ENCODE data around the gene DNTTIP2. TPM values are rescaled to one million over a fixed set of nuclear protein-coding genes. Genes with fewer than 3 reads are reported as not detected.
A peak's percentile ranks its signal among the peaks of the same experiment; 100 is the strongest.
"Not testable (repeated sequence)": the region's sequence is repeated elsewhere in the genome, so short reads cannot be mapped to it uniquely, and the experiment has no call there.

The DNTTIP2 gene
- total RNA-seq, 1 donor from 2014 or later, result 41.3 TPM

DNA sequence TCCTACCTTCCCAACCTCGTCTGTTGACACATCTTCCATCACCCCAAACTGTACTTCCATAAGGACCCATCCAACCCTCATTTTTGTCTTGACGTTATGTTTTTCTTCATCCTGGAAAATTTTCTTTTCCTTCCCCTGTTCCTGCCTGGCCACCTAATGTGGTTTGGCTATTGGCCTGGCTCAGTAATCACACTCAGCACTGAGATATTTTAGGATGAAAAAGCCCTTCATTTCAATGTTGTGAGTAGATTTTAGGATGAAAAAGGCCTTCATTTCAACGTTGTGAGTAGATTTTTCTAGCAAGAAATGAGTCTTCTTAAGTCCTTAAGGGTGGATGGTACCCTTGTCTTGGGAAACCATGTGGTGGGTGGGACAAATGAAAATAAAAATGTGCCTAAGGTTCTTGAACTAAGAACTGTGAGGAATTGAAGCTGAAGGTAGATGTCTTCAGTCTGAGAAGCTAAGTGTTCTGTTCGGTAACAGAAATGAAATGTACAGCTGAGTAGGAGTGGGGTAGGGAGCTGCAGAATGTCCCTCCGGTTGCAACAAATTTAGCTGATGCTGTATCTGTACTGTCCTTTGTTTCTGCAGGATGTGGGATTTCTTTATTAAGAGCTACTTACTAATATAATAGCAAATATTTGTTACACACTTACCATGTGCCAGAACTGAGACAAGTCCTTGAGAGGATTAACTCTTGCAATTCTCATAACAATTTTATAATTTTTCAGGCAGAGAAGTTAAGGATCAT, 36.1 kb downstream of the DNTTIP2 start:
- DNase-seq (ENCODE audit: low read depth), result no peak

DNA sequence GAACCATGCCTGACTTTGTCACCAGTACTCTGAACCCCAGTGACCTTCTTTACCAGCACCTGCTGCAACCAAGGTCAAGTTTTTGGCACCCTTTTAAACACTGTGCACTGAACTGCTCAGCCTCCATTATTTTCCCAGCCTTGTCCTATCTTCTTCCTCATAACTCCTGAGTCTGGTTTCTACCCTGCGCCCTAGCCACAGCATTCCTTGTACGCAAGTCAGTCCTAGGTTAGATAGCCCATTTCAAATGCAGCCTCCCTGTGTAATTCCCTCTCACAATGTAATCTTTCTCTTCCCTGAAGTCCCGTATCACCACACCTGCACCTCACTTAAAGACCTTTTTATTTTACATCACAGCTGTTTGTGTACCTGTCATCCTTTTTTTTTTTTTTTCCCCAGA, 37.2 kb downstream of the DNTTIP2 start:
- DNase-seq (ENCODE audit: low read depth), result no peak

DNA sequence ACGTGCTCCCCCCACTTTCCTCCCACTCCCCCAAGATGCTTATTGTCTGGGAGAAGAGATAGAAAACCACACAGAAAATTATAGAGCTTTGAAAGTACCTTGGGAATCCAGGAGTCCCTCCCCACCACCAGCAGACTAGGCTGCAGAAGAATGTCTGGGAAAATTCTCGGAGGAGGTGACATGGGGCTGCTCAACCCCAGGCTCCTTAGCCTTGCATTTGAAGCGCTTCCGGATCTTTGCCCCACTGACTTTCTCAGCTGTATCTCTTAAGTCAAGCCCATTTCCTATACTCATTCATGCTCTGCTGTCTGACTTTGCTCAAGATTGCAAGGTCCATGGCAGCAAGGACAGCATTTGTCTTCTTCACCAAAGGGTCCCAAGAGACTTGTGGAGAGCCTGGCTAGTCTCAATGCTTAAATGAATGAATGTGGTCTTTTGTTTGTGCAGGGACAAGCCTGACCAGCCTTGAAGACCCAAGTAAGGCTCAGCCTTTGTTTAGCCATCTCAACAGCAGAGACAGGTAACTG, 38.0 kb downstream of the DNTTIP2 start:
- DNase-seq (ENCODE audit: low read depth), result no peak

DNA sequence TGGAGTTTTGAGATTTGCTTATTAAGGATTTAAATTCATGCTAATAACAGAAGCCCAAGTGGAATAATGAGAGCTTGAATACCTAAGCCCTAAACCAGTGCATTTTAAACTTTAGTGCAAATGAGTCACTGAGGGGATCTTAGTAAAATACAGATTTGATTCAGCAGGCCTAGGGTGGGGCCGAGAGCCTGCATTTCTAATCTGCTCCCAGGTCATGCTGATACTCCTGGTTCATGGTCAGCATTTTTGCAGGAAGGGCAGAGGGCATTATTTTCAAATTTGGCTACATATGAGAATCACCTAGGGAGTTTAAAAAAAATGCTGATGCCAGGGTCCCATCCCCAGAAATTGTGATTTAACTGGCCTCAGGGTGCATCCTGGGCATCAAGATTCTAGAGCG, 39.3 kb downstream of the DNTTIP2 start:
- DNase-seq (ENCODE audit: low read depth), result no peak

DNA sequence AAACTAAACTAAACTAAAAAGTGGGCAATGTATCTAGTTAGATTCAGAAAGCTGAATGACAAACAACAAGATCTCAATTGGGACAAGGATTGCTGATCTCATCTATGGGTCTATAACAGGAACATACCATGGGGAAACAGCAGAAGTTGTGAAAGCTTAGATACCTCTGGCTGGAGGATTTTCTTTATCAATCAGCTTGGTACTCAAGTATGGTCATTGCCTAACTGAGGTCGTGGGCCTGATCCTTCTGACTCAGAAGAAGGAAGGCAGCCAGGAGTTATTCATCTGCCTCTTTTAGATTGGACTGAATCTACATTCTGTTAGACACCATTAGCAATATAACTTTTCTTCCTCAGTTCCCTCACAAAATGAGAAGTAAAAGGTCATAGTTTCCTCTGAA, 39.7 kb downstream of the DNTTIP2 start:
- DNase-seq (ENCODE audit: low read depth), result peak; percentile 36

DNA sequence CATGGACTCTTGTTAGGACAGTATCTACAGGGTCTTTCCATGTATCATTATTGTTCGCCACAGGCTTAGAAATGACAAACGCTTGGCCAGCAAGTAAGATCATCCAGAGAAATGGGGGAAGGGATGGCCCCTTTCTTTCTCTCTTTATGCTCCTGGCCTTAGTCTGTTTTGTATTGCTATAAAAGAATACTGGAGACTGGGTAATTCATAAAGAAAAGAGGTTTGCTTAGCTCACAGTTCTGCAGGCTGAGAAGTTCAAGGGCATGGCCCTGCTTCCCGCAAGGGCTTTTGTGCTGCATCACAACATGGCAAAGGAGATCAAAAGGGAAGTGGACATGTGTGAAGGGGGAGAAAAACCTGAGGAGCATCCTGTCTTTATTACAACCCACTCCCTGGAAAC, 41.0 kb downstream of the DNTTIP2 start:
- DNase-seq (ENCODE audit: low read depth), result no peak

DNA sequence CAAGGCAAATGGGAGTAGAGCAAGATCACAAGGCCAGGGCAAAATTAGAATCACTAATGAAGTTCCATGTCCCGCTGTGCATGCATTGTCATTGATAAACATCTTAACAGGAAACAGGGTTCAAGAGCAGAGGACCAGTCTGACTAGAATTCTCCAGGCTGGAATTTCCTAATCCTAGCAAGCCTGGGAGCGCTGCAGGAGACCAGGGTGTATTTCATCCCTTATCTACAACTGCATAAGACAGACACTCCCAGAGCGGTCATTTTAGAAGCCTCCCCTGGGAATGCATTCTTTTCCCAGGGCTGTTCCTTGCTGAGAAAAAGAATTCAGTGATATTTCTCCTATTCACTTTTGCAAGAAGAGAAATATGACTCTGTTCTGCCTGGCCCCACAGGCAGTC, 45.7 kb downstream of the DNTTIP2 start:
- DNase-seq (ENCODE audit: low read depth), result not testable (repeated sequence)

DNA sequence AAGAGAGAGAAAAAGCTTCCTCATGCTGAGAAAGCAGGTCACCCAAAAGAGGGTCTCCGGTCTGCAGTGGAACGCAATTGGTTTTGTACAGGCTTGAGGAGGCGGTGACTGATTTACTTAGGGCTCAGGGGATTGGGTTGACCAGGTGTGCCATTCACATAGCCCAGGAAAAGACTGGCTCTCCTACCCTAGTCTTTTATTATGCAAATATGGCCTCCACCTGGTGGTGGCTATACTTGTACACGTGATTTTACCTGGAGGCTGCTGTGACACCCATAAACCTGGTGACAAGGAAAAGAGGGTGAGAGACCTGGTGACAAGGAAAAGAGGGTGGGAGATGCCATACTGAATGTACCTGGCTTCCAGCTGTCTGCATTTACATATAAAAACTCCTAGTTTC, 49.9 kb downstream of the DNTTIP2 start:
- no peak for DNase-seq (ENCODE audit: low read depth)

DNA sequence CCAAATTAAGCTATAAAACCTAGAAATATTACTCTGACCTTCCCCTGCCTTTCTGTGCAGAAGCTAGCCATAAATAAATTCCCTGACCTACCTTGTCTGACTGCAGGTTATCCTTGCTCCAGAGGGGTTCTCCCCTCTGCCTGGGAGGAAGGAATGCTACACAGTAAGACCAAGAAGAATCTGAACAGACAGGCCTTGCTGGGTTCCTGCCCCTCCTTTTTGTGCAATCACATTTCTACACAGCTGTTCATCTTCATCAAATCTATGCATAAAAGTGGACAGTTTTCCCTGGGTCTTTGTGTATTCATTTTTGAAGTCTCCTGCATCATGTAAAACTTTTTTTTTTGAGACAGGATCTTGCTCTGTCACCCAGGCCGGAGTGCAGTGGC, 50.6 kb downstream of the DNTTIP2 start:
- peak; percentile 53 for DNase-seq (ENCODE audit: low read depth)

DNA sequence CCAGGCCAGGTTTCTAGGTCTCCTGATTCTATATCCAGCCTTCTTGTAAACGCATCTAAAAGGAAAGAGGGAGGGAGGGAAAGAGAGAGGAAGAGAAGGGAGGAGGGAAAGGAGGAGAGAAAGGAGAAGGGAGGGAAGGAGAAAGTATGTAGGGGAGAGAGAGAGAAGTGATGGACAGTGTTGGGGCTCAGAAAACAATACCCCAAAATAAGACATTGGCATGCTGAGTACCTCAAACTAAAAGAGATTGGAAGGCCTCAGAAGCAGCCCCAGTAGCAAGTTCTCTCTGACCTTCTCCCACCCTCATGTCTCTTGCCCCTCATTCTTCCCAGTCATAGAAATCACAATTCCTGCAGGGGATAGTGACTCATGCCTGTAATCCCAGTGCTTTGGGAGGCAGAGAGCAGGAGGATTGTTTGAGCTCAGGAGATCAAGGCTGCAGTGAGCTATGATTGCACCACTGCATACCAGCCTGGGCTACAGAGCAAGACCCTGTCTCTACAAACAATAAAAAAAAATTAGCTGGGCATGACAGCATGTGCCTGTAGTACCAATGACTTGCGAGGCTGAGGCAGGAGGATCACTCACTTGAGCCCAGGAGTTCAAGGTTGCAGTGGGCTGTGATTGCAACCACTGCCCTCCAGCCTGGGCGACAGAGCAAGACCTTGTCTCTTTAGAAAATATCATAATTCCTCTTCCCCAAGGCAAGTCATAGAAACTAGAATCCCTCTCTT, 51.2 kb downstream of the DNTTIP2 start:
- no peak for DNase-seq (ENCODE audit: low read depth)

DNA sequence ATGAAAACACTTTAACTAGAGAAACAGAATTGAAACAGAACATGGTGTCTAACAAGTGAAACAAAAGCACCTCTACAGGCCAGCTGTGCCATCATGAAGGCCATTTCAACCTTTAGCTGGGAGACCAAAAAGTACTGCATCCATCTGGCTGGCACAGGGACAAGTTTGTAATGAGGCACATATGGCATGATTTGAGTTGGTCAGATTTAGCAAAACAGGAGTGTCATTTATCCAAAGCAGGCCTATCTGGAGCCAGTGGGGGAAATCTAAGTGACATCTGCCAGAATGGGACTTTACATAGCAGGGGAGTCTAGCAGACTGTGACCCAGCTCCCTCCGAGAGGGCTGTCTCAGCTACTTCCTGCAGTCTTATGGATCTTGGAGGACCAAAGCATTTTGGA, 51.9 kb downstream of the DNTTIP2 start:
- DNase-seq (ENCODE audit: low read depth), result peak; percentile 24

DNA sequence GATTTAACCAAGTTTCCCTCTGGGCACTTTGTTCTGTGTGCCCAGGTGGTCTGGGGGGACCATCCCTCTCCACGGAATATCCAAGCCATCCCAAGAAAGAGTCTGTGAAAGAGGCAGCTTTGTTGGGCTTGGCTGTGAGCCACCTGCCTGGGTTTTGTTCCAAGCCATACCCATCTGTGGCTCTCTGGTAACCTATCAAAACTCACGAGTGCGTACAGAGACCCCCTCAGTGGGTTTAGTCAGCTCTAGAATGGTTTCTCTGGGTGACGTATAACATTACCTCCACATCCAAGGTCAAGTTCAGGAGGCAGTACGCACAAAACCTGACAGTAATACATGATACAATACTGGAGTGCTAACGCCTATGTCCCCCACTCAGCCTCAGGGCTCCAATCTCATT, 54.2 kb downstream of the DNTTIP2 start:
- DNase-seq (ENCODE audit: low read depth), result no peak

DNA sequence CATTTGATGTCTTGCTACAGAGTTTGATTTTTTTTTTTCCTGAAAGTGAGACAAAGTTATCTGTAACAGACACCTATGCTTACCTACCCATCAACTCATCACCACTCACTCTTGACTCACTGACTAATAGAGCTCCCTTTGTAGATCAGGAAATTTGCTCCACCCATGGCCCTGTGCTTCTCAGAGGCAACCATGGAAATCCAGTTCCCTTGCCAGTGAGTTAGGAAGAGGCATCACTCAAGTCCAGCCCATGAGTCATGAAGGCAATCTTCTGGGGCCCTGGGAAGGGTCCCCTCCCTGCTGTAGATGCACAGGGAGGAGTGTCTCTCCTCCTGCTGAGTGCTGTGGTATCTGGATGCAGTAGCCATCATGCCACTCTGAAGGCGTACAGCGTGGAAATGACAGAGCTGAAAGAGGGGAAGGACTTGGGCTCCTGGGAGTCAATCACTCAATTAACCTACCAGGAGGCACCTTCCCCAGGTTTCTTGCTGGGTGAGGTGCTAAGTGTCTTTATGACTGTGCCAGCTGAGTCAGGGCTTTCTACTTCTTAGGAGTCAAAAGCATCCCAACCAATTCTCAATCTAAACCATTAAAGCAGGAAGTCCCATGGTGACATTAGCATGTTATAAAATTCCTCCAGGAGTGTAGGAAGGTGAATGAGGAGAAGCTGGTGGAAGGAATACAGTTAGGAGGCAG, 56.1 kb downstream of the DNTTIP2 start:
- DNase-seq (ENCODE audit: low read depth), result no peak

DNA sequence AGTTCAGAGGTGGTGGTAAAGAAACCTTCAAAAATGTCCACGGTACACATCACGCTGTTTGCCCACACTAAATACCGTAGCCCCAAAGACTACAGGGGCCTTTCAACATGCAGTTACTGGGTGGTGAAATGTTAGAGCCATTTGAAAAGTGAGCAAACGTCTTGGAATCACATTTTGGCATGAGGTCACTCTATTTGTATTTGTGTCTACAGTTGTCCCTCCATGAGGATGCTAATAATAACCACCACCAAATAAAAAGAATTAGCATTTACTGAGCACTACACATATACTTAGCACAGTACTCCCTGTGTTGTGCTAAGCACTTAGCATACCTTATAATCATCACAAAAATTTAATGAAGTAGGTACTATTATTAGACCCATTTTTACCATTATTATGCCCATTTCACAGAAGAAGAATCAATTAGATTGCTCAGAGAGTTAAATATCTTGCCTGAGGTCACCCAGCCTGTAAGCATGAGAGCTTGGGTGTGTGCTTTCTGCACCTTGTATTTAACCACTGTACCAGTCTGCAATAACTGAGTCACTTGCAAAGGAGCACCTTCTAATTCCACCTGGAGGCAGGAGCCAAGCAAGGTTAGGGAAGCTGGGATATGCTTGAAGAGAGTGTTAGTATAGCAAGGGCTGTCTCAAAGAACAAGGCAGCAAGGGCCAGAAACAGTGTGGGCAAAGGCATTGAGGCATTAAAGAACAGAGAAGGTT, 57.4 kb downstream of the DNTTIP2 start:
- DNase-seq (ENCODE audit: low read depth), result peak; percentile 65

DNA sequence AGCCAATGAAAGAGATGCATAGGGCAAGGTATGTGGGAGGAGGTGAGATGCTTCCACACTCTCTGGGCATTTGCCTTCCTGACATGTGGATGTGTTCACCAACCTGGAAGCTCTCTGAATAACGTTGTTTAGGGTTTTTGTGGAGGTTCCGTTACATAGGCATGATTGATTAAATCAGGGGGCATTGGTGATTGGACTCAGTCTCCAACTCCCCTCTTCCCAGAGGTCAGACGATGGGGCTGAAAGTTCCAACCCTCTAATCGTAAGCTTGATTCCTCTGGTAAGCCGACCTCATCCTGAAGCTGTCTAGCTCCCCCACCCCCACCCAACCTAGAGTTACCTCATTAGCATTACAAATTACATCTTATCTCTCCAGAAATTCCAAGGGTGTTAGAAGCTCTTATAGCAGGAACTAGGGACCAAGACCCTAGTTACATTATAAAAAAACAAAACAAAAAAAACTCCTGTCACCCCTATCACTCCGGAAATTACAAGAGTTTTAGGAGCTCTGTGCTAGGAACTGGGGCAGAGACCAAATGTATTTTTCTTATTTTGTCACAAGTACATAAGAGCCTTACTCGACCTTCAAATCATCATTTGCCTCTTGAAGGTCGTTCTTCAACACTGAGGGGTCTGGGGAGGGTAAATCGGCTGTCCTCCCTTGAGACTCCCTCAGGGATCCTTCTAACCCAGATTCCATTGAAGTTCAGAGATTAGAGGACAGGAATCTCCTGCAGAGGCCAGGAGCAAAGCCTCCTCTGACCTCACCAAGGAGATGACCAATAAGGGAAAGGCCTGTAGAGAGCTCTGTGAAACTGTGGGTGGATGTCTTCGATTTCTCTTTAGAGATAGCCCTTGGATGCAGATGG, 58.2 kb downstream of the DNTTIP2 start:
- DNase-seq (ENCODE audit: low read depth), result no peak

DNA sequence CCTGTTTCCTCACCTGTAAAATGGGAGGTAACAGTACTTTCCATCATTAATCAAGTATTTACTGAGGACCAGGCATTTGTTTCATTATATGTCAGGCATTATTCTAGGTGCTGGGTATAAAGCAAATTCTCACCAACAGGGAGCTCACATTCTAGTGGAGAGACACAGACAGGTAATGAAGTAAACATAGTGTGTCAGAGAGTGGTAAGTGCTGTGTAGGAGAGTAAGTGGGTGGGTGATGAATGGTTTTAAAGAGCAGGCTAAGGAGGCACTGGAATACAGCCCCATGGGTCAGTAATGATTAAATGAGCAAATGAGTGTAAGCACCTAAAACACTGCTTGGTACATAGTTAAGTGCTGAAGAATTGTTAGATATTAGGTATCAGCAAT, 60.4 kb downstream of the DNTTIP2 start:
- DNase-seq (ENCODE audit: low read depth), result no peak

DNA sequence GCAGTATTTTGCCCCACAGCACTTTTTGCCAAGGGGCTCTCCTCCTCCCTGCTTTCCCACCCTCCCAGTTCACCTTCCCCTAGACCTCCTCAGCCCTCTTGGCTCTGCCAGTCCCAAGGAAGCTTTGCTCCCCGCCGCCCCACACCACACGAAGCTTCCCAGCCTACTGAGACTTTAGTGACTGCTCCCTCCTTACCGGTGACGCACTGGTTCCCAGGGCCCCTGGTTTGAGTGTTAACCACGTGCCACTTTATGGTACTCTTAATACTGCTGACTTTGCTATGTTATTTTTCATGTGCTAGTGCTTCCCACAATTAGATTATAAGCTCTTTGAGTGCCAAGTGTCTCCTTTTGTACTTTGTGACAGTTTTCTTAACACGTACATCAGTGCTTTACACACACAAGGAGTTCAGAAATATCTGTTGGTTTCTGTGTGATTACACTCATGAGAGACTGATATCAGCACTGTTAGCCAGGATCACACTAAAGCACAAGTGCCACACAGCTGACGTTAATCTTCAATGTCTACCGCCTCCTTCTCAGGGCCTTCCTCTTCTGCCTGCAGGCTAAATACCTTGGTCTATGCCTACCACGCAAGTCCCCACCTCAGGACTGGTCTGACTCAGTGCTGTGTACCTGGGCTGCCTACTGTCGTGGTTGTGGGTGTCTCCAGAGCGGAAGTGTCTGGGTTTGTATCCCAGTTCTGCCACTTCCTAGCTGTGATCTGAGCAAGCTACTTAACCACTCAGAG, 61.0 kb downstream of the DNTTIP2 start:
- no peak for DNase-seq (ENCODE audit: low read depth)

DNA sequence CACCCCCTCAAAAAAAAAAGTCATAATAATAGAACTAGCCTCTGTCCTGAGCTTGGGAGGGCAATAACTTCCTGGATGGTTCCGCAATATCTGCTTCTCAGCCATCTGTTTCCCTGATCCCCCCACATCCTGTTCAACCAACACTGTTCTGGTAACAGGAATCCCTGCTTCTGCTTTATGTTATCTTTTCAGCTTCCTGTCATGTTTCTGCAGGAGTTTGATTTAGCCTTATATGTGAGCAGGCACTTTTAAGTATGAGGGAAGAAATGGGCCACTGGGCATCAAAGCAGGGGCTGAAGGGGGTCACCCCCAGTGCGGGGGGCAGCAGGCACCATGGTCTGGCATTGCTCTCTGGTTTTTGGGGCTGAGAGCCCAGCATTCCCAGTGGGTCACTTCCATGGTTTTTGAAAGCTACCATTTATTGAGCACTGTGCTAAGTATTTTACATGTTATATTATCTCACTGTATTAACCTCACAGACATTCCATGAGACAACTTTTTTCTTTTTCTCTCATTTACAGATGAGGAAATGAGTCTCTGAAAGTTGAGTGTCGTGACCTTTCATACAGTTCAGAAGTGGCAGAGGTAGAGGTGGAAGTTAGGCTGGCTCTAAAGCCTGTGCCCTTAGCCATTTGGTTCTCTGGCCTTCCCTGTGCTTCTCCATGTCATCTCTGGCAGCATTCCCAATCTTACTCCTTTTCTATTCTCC, 61.9 kb downstream of the DNTTIP2 start:
- DNase-seq (ENCODE audit: low read depth), result no peak
